RWPE2 (cell line): ENCODE data around the gene HPGD.

Experiments used
- ATAC-seq: fragments of 200-7000 bp; cut with Tn5 transposase; 3 replicates; pipeline ENCODE4 v1.9.1; 2021; ENCODE audit warnings: low read depth
- DNase-seq: peaks from one replicate; pipeline ENCODE4 v3.0.0-alpha.2; 2020; ENCODE audit warnings: low spot score
- H3K27ac ChIP-seq: fragments of 450-650 bp; 2 replicates; pipeline ENCODE4 v1.5.1; 2017; ENCODE audit warnings: mild to moderate bottlenecking; ENCODE audit not compliant: poor library complexity, severe bottlenecking
- H3K27me3 ChIP-seq: fragments of 250-450 bp; sonication (Bioruptor Pico); 2 replicates; pipeline ENCODE4 v1.5.1; 2021; ENCODE audit warnings: mild to moderate bottlenecking, moderate library complexity; ENCODE audit not compliant: insufficient read depth, poor library complexity, severe bottlenecking
- H3K36me3 ChIP-seq: fragments of 250-450 bp; sonication (Bioruptor Pico); 2 replicates; pipeline ENCODE4 v1.5.1; 2020; ENCODE audit warnings: low read depth, mild to moderate bottlenecking, moderate library complexity
- H3K4me1 ChIP-seq: fragments of 250-450 bp; sonication (Bioruptor Pico); 2 replicates; pipeline ENCODE4 v1.5.1; 2021; ENCODE audit warnings: mild to moderate bottlenecking, moderate library complexity; ENCODE audit not compliant: insufficient read depth, poor library complexity, severe bottlenecking
- H3K4me3 ChIP-seq: fragments of 250-450 bp; sonication (Bioruptor Pico); 2 replicates; pipeline ENCODE4 v1.5.1; 2021; ENCODE audit warnings: mild to moderate bottlenecking, moderate library complexity; ENCODE audit not compliant: severe bottlenecking
- H3K9me3 ChIP-seq: fragments of 250-450 bp; sonication (Bioruptor Pico); 2 replicates; pipeline ENCODE4 v1.5.1; 2021; ENCODE audit warnings: mild to moderate bottlenecking, moderate library complexity; ENCODE audit not compliant: severe bottlenecking
- TF ChIP-seq, protein P1 (sequence below): fragments of 450-650 bp; IDR thresholded peaks from one replicate; pipeline ENCODE4 v1.5.1; 2017; ENCODE audit warnings: mild to moderate bottlenecking, moderate library complexity; ENCODE audit not compliant: poor library complexity, severe bottlenecking

HPGD gene

GRCh38 chr4:174512745-174513144 lies 9.5 kb downstream of the HPGD start:
- Histone ChIP-seq H3K36me3 (no peaks in the 10 kb centered on the region), H3K27ac (no peak overlapping the region), H3K4me3 (no peak overlapping the region), H3K4me1 (no peaks in the 10 kb centered on the region), H3K9me3 (no peaks in the 10 kb centered on the region), H3K27me3 (no peaks in the 10 kb centered on the region)
- ATAC-seq (no peak), DNase-seq (no peak)
- TF ChIP-seq, protein P1, sequence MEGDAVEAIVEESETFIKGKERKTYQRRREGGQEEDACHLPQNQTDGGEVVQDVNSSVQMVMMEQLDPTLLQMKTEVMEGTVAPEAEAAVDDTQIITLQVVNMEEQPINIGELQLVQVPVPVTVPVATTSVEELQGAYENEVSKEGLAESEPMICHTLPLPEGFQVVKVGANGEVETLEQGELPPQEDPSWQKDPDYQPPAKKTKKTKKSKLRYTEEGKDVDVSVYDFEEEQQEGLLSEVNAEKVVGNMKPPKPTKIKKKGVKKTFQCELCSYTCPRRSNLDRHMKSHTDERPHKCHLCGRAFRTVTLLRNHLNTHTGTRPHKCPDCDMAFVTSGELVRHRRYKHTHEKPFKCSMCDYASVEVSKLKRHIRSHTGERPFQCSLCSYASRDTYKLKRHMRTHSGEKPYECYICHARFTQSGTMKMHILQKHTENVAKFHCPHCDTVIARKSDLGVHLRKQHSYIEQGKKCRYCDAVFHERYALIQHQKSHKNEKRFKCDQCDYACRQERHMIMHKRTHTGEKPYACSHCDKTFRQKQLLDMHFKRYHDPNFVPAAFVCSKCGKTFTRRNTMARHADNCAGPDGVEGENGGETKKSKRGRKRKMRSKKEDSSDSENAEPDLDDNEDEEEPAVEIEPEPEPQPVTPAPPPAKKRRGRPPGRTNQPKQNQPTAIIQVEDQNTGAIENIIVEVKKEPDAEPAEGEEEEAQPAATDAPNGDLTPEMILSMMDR: no peak

GRCh38 chr4:174505892-174506291 lies 16.4 kb downstream of the HPGD start:
- ATAC-seq: no peak
- Histone ChIP-seq H3K36me3 (no peaks in the 10 kb centered on the region), H3K27ac (no peak overlapping the region), H3K27me3 (no peaks in the 10 kb centered on the region), H3K9me3 (no peaks in the 10 kb centered on the region), H3K4me3 (no peak overlapping the region), H3K4me1 (peaks cover 22% of the 10 kb centered on the region)
- DNase-seq: no peak
- TF ChIP-seq, protein P1: no peak

- no peaks in the 10 kb centered on the region for H3K36me3 ChIP-seq
- H3K4me3 ChIP-seq: no peak overlapping the region
- no peaks in the 10 kb centered on the region for H3K27me3 ChIP-seq
- H3K9me3 ChIP-seq: no peaks in the 10 kb centered on the region
- ATAC-seq (no peak), DNase-seq (no peak)
- no peak overlapping the region for H3K27ac ChIP-seq
- peaks cover 22% of the 10 kb centered on the region for H3K4me1 ChIP-seq
- TF ChIP-seq, protein P1: no peak
Measured at GRCh38 chr4:174505007-174505406, 17.3 kb downstream of the HPGD start.

GRCh38 chr4:174503079-174503715 lies 19.1 kb downstream of the HPGD start:
- H3K4me3 ChIP-seq: no peak overlapping the region
- no peaks in the 10 kb centered on the region for H3K36me3 ChIP-seq
- ATAC-seq: peak; percentile 90
- no peaks in the 10 kb centered on the region for H3K27me3 ChIP-seq
- peaks cover 22% of the 10 kb centered on the region for H3K4me1 ChIP-seq
- H3K27ac ChIP-seq: peak overlapping the region; percentile 46
- no peaks in the 10 kb centered on the region for H3K9me3 ChIP-seq
- TF ChIP-seq, protein P1: no peak
- DNase-seq: no peak

DNA sequence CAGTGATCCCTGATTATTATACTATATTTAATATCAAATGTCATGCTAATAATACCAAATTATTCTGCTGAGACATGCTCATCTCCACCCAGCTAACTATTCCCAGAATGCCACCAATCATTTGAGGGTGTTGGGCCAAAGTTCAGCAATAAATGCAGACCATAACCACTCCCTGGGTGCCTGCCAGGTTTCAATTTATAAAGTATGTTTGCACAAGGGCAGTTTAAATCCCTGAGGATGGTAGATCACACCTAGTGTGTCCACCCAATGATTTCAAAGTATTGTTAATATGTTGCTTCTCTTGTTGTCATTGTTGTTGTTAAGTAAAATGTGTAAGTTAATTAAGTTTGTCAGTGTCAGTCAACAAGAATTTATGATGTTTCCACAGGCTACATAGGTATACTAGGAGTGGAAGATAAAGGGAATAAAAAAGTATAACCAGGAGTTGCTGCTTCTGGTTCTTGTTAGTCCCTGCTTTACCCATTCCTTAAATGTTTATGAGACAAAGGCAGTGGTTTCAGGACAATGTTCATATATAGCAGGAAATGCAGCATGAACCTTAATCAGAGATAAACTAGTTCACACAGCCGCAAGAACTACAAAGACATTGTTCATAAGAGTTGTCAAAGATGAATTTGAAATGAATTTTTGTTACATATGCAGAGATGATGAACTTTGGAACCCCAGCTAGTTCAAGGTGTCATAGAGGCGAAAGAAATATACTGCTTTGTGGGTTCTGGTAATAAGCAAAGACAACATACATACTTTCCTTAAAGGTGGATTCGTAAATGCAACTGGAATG lies 25.5 kb downstream of the HPGD start:
- no peaks in the 10 kb centered on the region for H3K36me3 ChIP-seq
- peaks cover 6% of the 10 kb centered on the region for H3K4me1 ChIP-seq
- no peaks in the 10 kb centered on the region for H3K27me3 ChIP-seq
- ATAC-seq: no peak
- no peak for DNase-seq
- no peak overlapping the region for H3K27ac ChIP-seq
- H3K4me3 ChIP-seq: no peak overlapping the region
- H3K9me3 ChIP-seq: no peaks in the 10 kb centered on the region
- TF ChIP-seq, protein P1: no peak
